K562 (cell line): ENCODE results near the gene PTGES3L. TPM values are rescaled to one million over a fixed set of nuclear protein-coding genes. Genes with fewer than 3 reads are reported as not detected.

Source experiments
- CREB1 ChIP-seq, 2 experiments: sonication (generic) in 1 of 2; formaldehyde crosslinking in 1 of 2; IDR thresholded peaks; 2 replicates each; pipeline versions ENCODE4 v1.6.1 to v1.8.0; 2012 to 2022; ENCODE audit warnings: inconsistent platforms in 1 of 2, mild to moderate bottlenecking in 1 of 2, missing genetic modification reagents in 1 of 2, moderate library complexity in 1 of 2
- KHSRP ChIP-seq: fragments of 450-650 bp; IDR thresholded peaks from 2 replicates; pipeline ENCODE4 v1.6.1; 2017
- MTA3 ChIP-seq: fragments of 450-650 bp; formaldehyde crosslinking; IDR thresholded peaks from 2 replicates; pipeline ENCODE4 v1.6.1; 2017; ENCODE audit warnings: mild to moderate bottlenecking, borderline replicate concordance
- NFE2 ChIP-seq: IDR thresholded peaks from 2 replicates; pipeline ENCODE4 v1.6.1; 2014; ENCODE audit warnings: antibody characterized with exemption, low read depth
- POU5F1 ChIP-seq: fragments of 150-350 bp; IDR thresholded peaks from 2 replicates; pipeline ENCODE4 v1.6.1; 2014; ENCODE audit warnings: borderline replicate concordance, low read length, low read depth, mild to moderate bottlenecking; ENCODE audit not compliant: partially characterized antibody
- RAD21 ChIP-seq, 2 experiments: fragments of 250-450 bp in 1 of 2; fragments of 450-650 bp in 1 of 2; sonication (Bioruptor Pico) in 1 of 2; formaldehyde crosslinking in 1 of 2; IDR thresholded peaks in 1 of 2; conservative IDR thresholded peaks in 1 of 2; 2 replicates each; pipeline versions ENCODE4 v1.4.0 to v1.8.0; 2020 to 2022; ENCODE audit warnings: mild to moderate bottlenecking in 2 of 2, moderate library complexity in 1 of 2
- RBM25 ChIP-seq: fragments of 200-400 bp; formaldehyde crosslinking; IDR thresholded peaks from 2 replicates; pipeline ENCODE4 v1.6.1; 2018; ENCODE audit warnings: low read length, low read depth, moderate library complexity; ENCODE audit not compliant: severe bottlenecking
- ZKSCAN1 ChIP-seq: fragments of 150-350 bp; IDR thresholded peaks from 2 replicates; pipeline ENCODE4 v1.6.1; 2016; ENCODE audit warnings: low read depth, low read length
- ZNF347 ChIP-seq: fragments of 450-650 bp; formaldehyde crosslinking; IDR thresholded peaks from 2 replicates; pipeline ENCODE4 v1.4.0; 2020; ENCODE audit warnings: low read depth, mild to moderate bottlenecking, moderate library complexity
- ZNF431 ChIP-seq: sonication (generic); formaldehyde crosslinking; IDR thresholded peaks from 2 replicates; pipeline ENCODE4 v1.8.0; 2022; ENCODE audit warnings: mild to moderate bottlenecking, missing genetic modification reagents
- ZNF766 ChIP-seq: fragments of 200-800 bp; sonication (Bioruptor generic); conservative IDR thresholded peaks from 2 replicates; pipeline ENCODE4 v1.6.1; 2016; ENCODE audit warnings: missing genetic modification characterization, missing compliant biosample characterization
- ZNF780A ChIP-seq: fragments of 250-450 bp; sonication (Bioruptor Pico); IDR thresholded peaks from 2 replicates; pipeline ENCODE4 v1.5.0; 2021; ENCODE audit warnings: mild to moderate bottlenecking
- ZSCAN32 ChIP-seq: fragments of 450-650 bp; formaldehyde crosslinking; IDR thresholded peaks from 2 replicates; pipeline ENCODE4 v1.4.0; 2020; ENCODE audit warnings: mild to moderate bottlenecking, moderate library complexity
- polyA plus RNA-seq, 8 experiments: library from polyadenylated mRNA; depleted of rRNA in 4 of 8; stranded (reverse) in 5 of 8; unstranded in 3 of 8; fragments of >200 nt; fragmentation: Nextera tagmentation in 2 of 8; fragmentation: Illumina TruSeq in 1 of 8; extraction: Ambion mirVana in 2 of 8; extraction: Trizol in 1 of 8; gene quantifications; 2 replicates each; pipeline versions ENCODE4 v1.2.1 to v1.2.3, GENCODE V29; 2011 to 2014; ENCODE audit warnings: inconsistent platforms in 1 of 8, missing spikeins in 1 of 8
- total RNA-seq, 7 experiments: library from RNA; depleted of rRNA in 6 of 7; stranded (reverse); fragments of >200 nt in 6 of 7; fragmentation: Illumina TruSeq in 2 of 7; extraction: Trizol in 2 of 7; gene quantifications; 2 replicates each; pipeline versions ENCODE4 v1.2.1 to v1.2.3, GENCODE V29; 2011 to 2021; ENCODE audit warnings: low replicate concordance in 1 of 7
- TF ChIP-seq, protein P1 (sequence below), 2 experiments: fragments of 450-650 bp in 1 of 2; sonication (generic) in 1 of 2; formaldehyde crosslinking in 1 of 2; IDR thresholded peaks; 2 replicates each; pipeline versions ENCODE4 v1.7.1 to v1.9.0; 2016 to 2022; ENCODE audit warnings: inconsistent platforms in 1 of 2, mild to moderate bottlenecking in 1 of 2, missing genetic modification reagents in 1 of 2
- TF ChIP-seq, protein P2 (sequence below): fragments of 200-800 bp; sonication (Bioruptor generic); IDR thresholded peaks from 2 replicates; pipeline ENCODE4 v1.6.1; 2017; ENCODE audit warnings: missing genetic modification characterization, missing compliant biosample characterization

The PTGES3L gene
- total and polyA plus RNA-seq, 9 of the 15 experiments (the other 6 are each of a cell fraction or from before 2014, with no cell fraction given), result 6.0 to 16.0 (median 9.6) TPM

DNA sequence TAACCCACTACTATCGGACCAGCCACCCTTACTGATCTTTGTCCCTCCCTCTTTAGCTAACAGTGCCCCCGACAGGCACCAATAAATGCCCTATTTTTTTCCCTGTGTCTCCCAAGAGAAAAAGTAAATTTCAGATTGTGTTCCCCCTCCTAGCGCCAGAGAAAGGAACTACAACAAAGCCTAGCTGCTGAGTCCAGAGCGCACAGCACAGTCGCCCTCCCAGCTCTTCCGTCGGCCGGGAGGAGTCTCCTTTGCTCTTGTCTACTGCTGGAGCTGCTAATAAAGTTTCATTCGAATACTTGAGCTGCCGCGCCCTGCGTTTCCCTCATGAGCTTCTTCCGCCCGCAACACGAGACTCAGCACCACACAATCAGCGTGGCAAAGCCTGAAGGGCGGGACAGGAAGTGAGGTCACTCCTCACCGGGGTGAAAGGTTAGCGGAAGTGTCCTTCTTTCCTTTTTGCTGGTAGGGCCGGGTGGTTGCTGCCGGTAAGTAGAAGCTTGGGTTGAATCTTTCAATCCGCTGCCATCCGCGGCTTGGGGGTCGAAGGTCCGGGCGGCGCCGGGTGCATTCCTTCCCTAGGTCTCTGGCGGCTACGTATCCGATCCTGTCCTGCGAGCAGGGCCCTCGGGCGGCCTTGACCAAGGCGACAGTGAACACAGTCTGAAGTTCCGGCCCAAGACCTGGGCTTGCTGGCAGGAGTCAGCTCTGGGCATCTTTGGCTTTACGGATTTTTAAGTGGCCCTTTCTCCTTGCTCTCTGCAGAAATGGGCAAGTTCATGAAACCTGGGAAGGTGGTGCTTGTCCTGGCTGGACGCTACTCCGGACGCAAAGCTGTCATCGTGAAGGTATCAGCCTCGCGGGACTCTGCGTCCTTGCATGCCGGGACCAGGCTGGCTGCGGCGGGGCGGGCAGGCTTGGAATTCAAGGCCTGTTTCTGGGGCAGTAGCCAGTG is 18.4 kb upstream of the PTGES3L start, which contains the start of gene RPL27 (continued):
- TF ChIP-seq, protein P1, sequence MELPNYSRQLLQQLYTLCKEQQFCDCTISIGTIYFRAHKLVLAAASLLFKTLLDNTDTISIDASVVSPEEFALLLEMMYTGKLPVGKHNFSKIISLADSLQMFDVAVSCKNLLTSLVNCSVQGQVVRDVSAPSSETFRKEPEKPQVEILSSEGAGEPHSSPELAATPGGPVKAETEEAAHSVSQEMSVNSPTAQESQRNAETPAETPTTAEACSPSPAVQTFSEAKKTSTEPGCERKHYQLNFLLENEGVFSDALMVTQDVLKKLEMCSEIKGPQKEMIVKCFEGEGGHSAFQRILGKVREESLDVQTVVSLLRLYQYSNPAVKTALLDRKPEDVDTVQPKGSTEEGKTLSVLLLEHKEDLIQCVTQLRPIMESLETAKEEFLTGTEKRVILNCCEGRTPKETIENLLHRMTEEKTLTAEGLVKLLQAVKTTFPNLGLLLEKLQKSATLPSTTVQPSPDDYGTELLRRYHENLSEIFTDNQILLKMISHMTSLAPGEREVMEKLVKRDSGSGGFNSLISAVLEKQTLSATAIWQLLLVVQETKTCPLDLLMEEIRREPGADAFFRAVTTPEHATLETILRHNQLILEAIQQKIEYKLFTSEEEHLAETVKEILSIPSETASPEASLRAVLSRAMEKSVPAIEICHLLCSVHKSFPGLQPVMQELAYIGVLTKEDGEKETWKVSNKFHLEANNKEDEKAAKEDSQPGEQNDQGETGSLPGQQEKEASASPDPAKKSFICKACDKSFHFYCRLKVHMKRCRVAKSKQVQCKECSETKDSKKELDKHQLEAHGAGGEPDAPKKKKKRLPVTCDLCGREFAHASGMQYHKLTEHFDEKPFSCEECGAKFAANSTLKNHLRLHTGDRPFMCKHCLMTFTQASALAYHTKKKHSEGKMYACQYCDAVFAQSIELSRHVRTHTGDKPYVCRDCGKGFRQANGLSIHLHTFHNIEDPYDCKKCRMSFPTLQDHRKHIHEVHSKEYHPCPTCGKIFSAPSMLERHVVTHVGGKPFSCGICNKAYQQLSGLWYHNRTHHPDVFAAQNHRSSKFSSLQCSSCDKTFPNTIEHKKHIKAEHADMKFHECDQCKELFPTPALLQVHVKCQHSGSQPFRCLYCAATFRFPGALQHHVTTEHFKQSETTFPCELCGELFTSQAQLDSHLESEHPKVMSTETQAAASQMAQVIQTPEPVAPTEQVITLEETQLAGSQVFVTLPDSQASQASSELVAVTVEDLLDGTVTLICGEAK (IDR thresholded peaks at IDR 0.05), result peak; percentile 100
- TF ChIP-seq, protein P1 (CRISPR knock-in tag; IDR thresholded peaks at IDR 0.05), result peak; percentile 100
- TF ChIP-seq NFE2 (peak; percentile 37; the same call in 1 of the 2 replicates), ZNF347 (CRISPR knock-in tag) (no peak), CREB1 (IDR thresholded peaks at IDR 0.05) (peak; percentile 91), CREB1 (CRISPR knock-in tag; IDR thresholded peaks at IDR 0.05) (peak; percentile 93), ZSCAN32 (CRISPR knock-in tag) (no peak), POU5F1 (peak; percentile 69), ZNF431 (CRISPR knock-in tag) (peak; percentile 38; the same call in 1 of the 2 replicates), ZNF780A (CRISPR knock-in tag) (no peak), RBM25 (no peak), ZNF766 (peak; percentile 52; the same call in 1 of the 2 replicates), RAD21 (CRISPR knock-in tag; conservative IDR thresholded peaks at IDR 0.05 in 1 of 2, IDR thresholded peaks at IDR 0.05 in 1 of 2) (peak; percentile 58 to 72), KHSRP (no peak), ZKSCAN1 (peak; percentile 98), MTA3 (peak; percentile 94; the same call in 1 of the 2 replicates)
- TF ChIP-seq, protein P2, sequence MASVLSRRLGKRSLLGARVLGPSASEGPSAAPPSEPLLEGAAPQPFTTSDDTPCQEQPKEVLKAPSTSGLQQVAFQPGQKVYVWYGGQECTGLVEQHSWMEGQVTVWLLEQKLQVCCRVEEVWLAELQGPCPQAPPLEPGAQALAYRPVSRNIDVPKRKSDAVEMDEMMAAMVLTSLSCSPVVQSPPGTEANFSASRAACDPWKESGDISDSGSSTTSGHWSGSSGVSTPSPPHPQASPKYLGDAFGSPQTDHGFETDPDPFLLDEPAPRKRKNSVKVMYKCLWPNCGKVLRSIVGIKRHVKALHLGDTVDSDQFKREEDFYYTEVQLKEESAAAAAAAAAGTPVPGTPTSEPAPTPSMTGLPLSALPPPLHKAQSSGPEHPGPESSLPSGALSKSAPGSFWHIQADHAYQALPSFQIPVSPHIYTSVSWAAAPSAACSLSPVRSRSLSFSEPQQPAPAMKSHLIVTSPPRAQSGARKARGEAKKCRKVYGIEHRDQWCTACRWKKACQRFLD (CRISPR knock-in tag), result peak; percentile 94
